Suprapubic skin (tissue), 4 donors: ENCODE measurements around the gene TASOR2. TPM values are rescaled to one million over a fixed set of nuclear protein-coding genes. Genes with fewer than 3 reads are reported as not detected.

ENCODE experiments used
- DNase-seq, 2 donors: peaks; one replicate each; pipeline ENCODE4 v3.0.0-alpha.2; 2019; ENCODE audit warnings: low spot score in 2 of 2
- H3K27ac ChIP-seq: fragments of 200-600 bp; sonication (generic); one replicate; pipeline ENCODE4 v1.5.1; 2019
- H3K27me3 ChIP-seq: fragments of 200-600 bp; sonication (generic); one replicate; pipeline ENCODE4 v1.5.1; 2019
- H3K36me3 ChIP-seq: fragments of 200-600 bp; sonication (generic); one replicate; pipeline ENCODE4 v1.5.1; 2019
- H3K4me1 ChIP-seq: fragments of 200-600 bp; sonication (generic); one replicate; pipeline ENCODE4 v1.5.1; 2019
- H3K4me3 ChIP-seq: fragments of 200-600 bp; sonication (generic); one replicate; pipeline ENCODE4 v1.5.1; 2019; ENCODE audit warnings: mild to moderate bottlenecking
- H3K9me3 ChIP-seq: fragments of 200-600 bp; sonication (generic); one replicate; pipeline ENCODE4 v1.5.1; 2019
- EP300 ChIP-seq: sonication (generic); formaldehyde crosslinking; IDR thresholded peaks from one replicate; pipeline ENCODE4 v1.6.1; 2017; ENCODE audit warnings: antibody characterized with exemption
- POLR2A ChIP-seq, 2 donors: fragments of 450-650 bp; IDR thresholded peaks; one replicate each; pipeline ENCODE4 v1.6.1; 2017; ENCODE audit warnings: antibody characterized with exemption in 2 of 2, mild to moderate bottlenecking in 2 of 2, moderate library complexity in 2 of 2
- POLR2AphosphoS5 ChIP-seq, 3 donors: sonication (generic); formaldehyde crosslinking; IDR thresholded peaks; one replicate each; pipeline ENCODE4 v1.6.1; 2017; ENCODE audit warnings: antibody characterized with exemption in 3 of 3
- WGBS: methylation state at CpG from one replicate; pipeline ENCODE4 v1.1.5; 2018; 5-methylcytosine and 5-hydroxymethylcytosine counted together
- total RNA-seq, 4 donors: library from RNA; depleted of rRNA; stranded (reverse); fragments of >200 nt; gene quantifications; one replicate each; pipeline ENCODE4 v1.1.0, GENCODE V29; 2016
- TF ChIP-seq, protein P1 (sequence below), 2 donors: fragments of 200-600 bp in 1 of 2; fragments of 450-650 bp in 1 of 2; sonication (generic) in 1 of 2; IDR thresholded peaks; one replicate each; pipeline ENCODE4 v1.5.1; 2016 to 2019; ENCODE audit warnings: antibody characterized with exemption in 2 of 2, mild to moderate bottlenecking in 1 of 2, moderate library complexity in 1 of 2

Gene TASOR2
- total RNA-seq, 4 donors from 2014 or later, result 49.8 to 78.3 (median 59.9) TPM

DNA sequence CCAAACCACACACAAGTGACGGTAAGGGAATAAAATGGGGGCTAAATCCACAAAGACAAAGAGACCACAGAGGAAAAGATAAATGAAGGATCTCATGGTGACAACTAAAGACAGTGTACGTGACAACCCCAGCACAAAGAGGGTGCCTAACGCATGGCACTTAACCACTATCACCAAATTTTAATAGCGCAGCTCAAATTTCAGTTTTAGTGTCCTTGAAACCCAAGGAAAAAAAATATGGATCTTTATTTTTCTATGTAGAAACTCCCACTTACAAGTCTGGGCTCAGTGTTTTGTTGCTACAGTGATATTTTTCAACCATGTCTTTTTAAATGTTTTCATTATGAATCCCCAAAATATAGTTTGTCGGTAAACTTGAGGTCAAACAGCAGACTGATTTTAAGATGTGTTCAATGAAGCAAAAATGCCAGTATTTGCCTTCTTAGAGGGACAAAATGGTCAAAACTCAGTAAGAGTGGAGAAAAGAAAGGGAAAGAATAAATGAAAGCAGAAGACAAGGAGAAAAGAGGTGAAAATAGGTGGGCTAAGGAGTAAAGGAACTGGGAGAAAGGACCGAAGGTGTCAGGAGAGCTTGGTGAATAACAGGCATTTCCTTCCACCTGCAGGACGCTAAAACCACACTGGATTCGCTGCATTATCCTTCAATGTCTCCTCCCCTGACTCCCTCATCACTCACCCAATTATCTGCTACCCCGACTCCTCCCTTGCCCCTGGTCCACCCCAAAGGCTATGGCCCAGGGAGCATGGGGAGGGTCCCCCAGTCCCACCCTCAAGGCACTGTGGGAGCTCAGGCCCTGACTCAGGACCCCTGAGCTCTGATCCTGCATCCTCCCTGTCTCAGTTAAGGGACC is 21.7 kb upstream of the TASOR2 start:
- H3K27me3 ChIP-seq, result no peaks in the 10 kb centered on the region
- no peak overlapping the region for H3K4me3 ChIP-seq
- no peak overlapping the region for H3K27ac ChIP-seq
- H3K4me1 ChIP-seq, result peaks cover 47% of the 10 kb centered on the region
- no peaks in the 10 kb centered on the region for H3K36me3 ChIP-seq
- TF ChIP-seq, protein P1, sequence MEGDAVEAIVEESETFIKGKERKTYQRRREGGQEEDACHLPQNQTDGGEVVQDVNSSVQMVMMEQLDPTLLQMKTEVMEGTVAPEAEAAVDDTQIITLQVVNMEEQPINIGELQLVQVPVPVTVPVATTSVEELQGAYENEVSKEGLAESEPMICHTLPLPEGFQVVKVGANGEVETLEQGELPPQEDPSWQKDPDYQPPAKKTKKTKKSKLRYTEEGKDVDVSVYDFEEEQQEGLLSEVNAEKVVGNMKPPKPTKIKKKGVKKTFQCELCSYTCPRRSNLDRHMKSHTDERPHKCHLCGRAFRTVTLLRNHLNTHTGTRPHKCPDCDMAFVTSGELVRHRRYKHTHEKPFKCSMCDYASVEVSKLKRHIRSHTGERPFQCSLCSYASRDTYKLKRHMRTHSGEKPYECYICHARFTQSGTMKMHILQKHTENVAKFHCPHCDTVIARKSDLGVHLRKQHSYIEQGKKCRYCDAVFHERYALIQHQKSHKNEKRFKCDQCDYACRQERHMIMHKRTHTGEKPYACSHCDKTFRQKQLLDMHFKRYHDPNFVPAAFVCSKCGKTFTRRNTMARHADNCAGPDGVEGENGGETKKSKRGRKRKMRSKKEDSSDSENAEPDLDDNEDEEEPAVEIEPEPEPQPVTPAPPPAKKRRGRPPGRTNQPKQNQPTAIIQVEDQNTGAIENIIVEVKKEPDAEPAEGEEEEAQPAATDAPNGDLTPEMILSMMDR (IDR thresholded peaks at IDR 0.05), result no peak
- TF ChIP-seq EP300 (no peak), POLR2A (IDR thresholded peaks at IDR 0.05) (no peak), POLR2AphosphoS5 (IDR thresholded peaks at IDR 0.05) (no peak)
- DNase-seq, result no peak
- no peaks in the 10 kb centered on the region for H3K9me3 ChIP-seq
- 89% methylated on average over 9 of the region's 9 CpGs for WGBS

DNA sequence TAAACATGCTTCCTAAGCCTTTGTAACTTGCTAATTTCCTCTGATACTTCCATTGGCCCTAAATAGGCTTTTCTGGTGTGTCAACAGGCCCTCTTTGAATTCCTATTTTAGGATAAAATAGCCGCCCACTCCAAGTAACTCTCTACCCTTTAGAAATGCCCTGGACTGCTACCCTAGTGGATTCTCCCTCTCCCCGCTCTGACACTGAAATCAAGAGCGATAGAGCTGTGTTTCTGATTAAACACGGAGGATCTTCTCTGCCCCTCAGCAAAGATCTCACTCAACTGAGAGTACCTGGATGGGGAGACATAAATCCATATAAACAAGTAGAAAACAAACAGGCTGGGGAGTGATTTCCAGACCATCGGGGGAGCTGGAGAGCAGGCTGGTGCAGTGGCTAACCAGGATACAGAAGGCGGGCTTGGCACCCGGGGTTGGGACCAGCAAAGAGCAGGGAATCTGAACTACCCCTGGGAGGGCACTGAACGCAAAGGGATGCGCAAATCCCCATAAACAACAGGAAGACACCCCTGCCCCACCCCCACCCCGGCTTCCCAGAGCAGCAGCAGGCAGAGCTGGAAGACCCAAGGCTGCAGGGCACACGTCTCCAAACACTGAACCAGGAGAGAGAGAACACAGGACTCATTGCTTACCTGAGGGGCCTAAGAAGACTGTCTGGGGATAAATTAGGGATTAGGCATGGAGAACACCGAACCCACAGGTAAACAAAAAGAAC is 20.8 kb upstream of the TASOR2 start:
- H3K4me3 ChIP-seq, result peak overlapping the region; percentile 93
- H3K27ac ChIP-seq, result no peak overlapping the region
- no peaks in the 10 kb centered on the region for H3K9me3 ChIP-seq
- no peaks in the 10 kb centered on the region for H3K27me3 ChIP-seq
- WGBS, result 67% methylated on average over 12 of the region's 12 CpGs
- DNase-seq, result no peak
- no peak for TF ChIP-seq POLR2A (IDR thresholded peaks at IDR 0.05)
- TF ChIP-seq, protein P1 (IDR thresholded peaks at IDR 0.05), result no peak
- no peak for TF ChIP-seq EP300
- TF ChIP-seq POLR2AphosphoS5 (IDR thresholded peaks at IDR 0.05), result no peak
- no peaks in the 10 kb centered on the region for H3K36me3 ChIP-seq
- H3K4me1 ChIP-seq, result peaks cover 47% of the 10 kb centered on the region

DNA sequence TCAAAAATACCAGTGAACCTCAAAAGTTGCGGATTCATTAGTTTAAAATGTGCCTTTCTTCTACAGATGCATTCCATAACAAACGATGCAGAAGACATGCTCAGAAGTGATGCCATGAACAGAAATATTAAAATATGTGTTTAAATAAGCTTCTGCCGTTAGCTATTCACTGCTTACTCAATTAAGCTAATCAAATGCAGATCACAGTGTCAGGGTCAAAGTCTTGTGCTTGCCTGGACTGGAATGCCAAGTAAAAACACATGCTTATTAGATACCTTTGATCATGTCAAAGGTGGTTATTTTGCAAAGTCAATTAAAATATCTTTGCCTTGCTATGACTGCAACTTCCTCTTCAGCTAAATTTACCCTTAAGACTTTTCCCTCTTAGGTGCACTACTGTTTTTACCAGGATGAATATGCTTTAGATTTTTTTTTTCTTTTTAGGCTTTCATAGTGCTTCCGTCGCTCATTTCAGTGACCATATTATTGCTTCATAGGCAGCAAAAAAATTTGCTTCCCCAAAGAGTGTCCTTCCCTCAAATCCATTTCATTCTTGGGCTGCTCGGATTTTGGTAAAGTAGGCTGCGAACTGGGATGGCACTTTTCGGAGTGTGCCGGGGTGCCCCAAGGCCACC is 19.1 kb upstream of the TASOR2 start:
- peak overlapping the region; percentile 92 for H3K27ac ChIP-seq
- 11% methylated on average over 9 of the region's 9 CpGs for WGBS
- DNase-seq, result no peak
- TF ChIP-seq POLR2A (IDR thresholded peaks at IDR 0.05) (no peak), EP300 (no peak), POLR2AphosphoS5 (IDR thresholded peaks at IDR 0.05) (no peak)
- TF ChIP-seq, protein P1 (IDR thresholded peaks at IDR 0.05), result no peak
- peak overlapping the region; percentile 93 for H3K4me3 ChIP-seq
- no peaks in the 10 kb centered on the region for H3K36me3 ChIP-seq
- no peaks in the 10 kb centered on the region for H3K27me3 ChIP-seq
- peaks cover 31% of the 10 kb centered on the region for H3K4me1 ChIP-seq
- H3K9me3 ChIP-seq, result no peaks in the 10 kb centered on the region

DNA sequence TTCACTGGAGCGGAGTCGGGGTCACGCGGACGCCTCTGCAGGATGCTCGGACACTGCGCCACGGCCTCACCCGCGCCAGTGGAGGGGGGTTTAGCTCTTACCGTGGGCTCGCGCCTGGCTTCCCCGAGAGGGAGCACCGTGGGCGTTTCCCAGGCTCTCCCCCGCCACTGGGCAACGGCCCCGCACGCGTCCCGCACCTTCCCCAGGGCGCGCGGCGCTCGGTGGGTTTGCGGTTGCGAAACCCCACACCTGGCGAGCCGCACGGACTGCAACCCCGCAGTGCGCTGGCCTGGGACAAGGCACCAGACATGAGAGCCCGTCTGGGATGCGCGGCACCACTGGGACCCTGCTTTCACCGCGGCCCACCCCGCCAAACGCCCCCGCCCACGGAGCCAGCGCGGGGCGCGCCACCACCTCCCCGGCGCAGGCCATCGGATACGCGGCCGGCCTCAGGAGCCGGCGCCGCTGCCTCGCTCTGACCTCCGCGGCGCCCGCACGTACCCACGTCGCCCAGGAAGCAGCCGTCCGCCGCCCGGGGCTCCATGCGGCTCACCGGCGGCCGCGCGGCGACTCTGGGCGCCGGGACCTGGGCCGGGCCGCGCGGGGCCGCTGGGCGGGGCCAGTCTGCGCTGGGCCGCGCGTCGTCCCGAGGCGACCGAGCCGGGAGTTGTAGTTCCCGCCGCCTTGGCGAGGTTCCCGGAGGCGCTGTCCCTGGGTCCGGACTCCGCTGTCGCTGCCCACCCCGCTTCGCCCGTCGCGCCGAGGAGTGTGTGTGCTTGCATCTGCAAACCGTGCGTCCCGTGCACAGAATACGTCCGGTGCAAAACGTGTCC is 18.4 kb upstream of the TASOR2 start, which contains the start of gene ASB13:
TSS of gene ASB13 (minus strand) at position 588 of the 833 bp plus-strand sequence. CDS start at position 544, 44 bp downstream.
- Histone ChIP-seq H3K9me3 (no peaks in the 10 kb centered on the region), H3K4me1 (peaks cover 31% of the 10 kb centered on the region), H3K27ac (peak within 1 kb of the TSS; percentile 92), H3K27me3 (no peaks in the 10 kb centered on the region), H3K4me3 (peak within 1 kb of the TSS; percentile 93), H3K36me3 (no peaks in the 10 kb centered on the region)
- 0% methylated on average over 11 of the region's 112 CpGs for WGBS
- DNase-seq, result no peak
- no peak for TF ChIP-seq POLR2AphosphoS5 (IDR thresholded peaks at IDR 0.05)
- no peak for TF ChIP-seq POLR2A (IDR thresholded peaks at IDR 0.05)
- no peak for TF ChIP-seq EP300
- TF ChIP-seq, protein P1 (IDR thresholded peaks at IDR 0.05), result no peak
